Pancreas (tissue), 10 donors: ENCODE results near the gene BABAM2. TPM values are rescaled to one million over a fixed set of nuclear protein-coding genes. Genes with fewer than 3 reads are reported as not detected.
A peak's percentile ranks its signal among the peaks of the same experiment; 100 is the strongest.

Source experiments
- ATAC-seq, 4 donors: fragments of 200-7000 bp; cut with Tn5 transposase; one replicate each; pipeline versions ENCODE4 v1.8.0 to v1.9.1; 2020; ENCODE audit warnings: mild to moderate bottlenecking in 4 of 4, moderate library complexity in 4 of 4
- DNase-seq, 6 donors: peaks; one replicate each; pipeline ENCODE4 v3.0.0-alpha.2; 2020
- FAIRE-seq: peaks from 2 replicates; lab custom pipeline; 2012; peaks lifted over from hg19 to GRCh38; lab: Jason Lieb, UNC
- H3K27ac ChIP-seq, 4 donors: fragments of 200-600 bp; sonication (generic); 1 replicate in 3 of 4; 2 replicates in 1 of 4; pipeline versions ENCODE4 v1.5.0 to v1.8.0; 2020
- H3K27me3 ChIP-seq, 4 donors: fragments of 200-600 bp; one replicate each; pipeline ENCODE4 v1.8.0; 2021
- H3K36me3 ChIP-seq, 3 donors: fragments of 200-600 bp; sonication (generic) in 1 of 3; one replicate each; pipeline versions ENCODE4 v1.5.0 to v1.8.0; 2020 to 2021
- H3K4me1 ChIP-seq, 3 donors: fragments of 200-600 bp; one replicate each; pipeline ENCODE4 v1.8.0; 2021
- H3K4me3 ChIP-seq, 4 donors: fragments of 200-600 bp; sonication (generic) in 2 of 4; one replicate each; pipeline versions ENCODE4 v1.5.0 to v1.8.0; 2020 to 2021
- H3K9me3 ChIP-seq, 4 donors: fragments of 200-600 bp; one replicate each; pipeline ENCODE4 v1.8.0; 2021
- WGBS, 2 donors: extraction: QIAGEN DNeasy Blood & Tissue Kit; methylation state at CpG; one replicate each; pipeline ENCODE4 v1.1.7; 2013; 5-methylcytosine and 5-hydroxymethylcytosine counted together
- intact Hi-C, 3 donors: fragments of 100-400 bp; cut with DNase I; formaldehyde crosslinking; loops; one replicate each; pipeline versions ENCODE4 v1.11.1 to v1.14.2; 2022
- polyA plus RNA-seq, 2 donors: library from polyadenylated mRNA; stranded (reverse); fragments of 200-250 nt; gene quantifications; one replicate each; pipeline ENCODE4 v1.2.3, GENCODE V29; 2013
- total RNA-seq, 6 donors: library from RNA; stranded (reverse); fragmentation: NEBNext Ultra II Directional in 4 of 6; extraction: Animal tissue kit (Norgen Biotek cat#: 25700) in 4 of 6; gene quantifications; one replicate each; pipeline versions ENCODE4 v1.2.1 to v1.2.4, GENCODE V29; 2021 to 2023
- TF ChIP-seq, protein P1 (sequence below), 4 donors: fragments of 200-600 bp; sonication (generic) in 3 of 4; IDR thresholded peaks; one replicate each; pipeline versions ENCODE4 v1.5.0 to v1.8.0; 2021; ENCODE audit warnings: antibody characterized with exemption in 4 of 4
- donor health status: healthy with polysubstance abuse.
- donor health status: DM: no; HTN: no; CAD: no; lungs with moderate emphysema.
- donor health status: DM: no; HTN: no; CAD: no.
- donor health status: control.
- donor health status: control.
- donor health status: Bipolar disorder and iron deficiency.
- donor health status: DM: yes; HTN: yes; CAD: no.
- donor health status: DM: no; HTN: no; CAD: no.
- donor health status: DM: no; HTN: no; CAD: no.
- donor health status: DM: yes; HTN: yes; CAD: no.

BABAM2 gene
- total and polyA plus RNA-seq, 8 donors: 9.4 to 21.3 (median 15.6) TPM

DNA sequence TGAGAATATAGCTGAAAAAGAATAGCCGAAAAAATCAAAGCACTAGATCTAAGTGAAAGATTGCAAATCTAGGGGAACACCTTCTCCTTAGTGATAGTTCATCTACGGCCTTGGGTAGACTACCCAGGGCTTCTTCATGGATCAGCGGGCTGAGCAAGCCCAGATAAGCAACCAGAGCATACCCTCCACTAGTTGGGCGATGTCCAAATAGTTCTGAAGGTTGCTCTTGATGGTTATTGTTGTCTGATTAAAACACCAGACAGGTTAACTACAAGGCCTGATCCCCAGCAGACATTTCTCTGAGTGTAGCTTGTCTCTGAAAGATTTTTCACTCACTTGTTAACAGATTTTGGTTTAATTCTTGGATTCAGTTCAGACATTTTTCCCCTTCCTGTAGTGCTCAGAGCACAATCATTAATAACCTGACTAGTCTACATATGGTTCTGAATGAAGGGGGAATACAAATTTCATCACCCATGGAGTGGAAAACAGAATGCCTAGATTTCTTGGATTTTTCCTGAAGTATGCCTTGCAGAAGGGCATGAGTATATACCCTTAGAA is 99.6 kb downstream of the BABAM2 start:
- no peak for ATAC-seq
- TF ChIP-seq, protein P1, sequence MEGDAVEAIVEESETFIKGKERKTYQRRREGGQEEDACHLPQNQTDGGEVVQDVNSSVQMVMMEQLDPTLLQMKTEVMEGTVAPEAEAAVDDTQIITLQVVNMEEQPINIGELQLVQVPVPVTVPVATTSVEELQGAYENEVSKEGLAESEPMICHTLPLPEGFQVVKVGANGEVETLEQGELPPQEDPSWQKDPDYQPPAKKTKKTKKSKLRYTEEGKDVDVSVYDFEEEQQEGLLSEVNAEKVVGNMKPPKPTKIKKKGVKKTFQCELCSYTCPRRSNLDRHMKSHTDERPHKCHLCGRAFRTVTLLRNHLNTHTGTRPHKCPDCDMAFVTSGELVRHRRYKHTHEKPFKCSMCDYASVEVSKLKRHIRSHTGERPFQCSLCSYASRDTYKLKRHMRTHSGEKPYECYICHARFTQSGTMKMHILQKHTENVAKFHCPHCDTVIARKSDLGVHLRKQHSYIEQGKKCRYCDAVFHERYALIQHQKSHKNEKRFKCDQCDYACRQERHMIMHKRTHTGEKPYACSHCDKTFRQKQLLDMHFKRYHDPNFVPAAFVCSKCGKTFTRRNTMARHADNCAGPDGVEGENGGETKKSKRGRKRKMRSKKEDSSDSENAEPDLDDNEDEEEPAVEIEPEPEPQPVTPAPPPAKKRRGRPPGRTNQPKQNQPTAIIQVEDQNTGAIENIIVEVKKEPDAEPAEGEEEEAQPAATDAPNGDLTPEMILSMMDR (IDR thresholded peaks at IDR 0.05): no peak
- no peak for FAIRE-seq
- Histone ChIP-seq H3K4me1 (peaks cover 0 to 3% (median 0%) of the 10 kb centered on the region in 3 donors), H3K27ac (no peak overlapping the region), H3K36me3 (no peaks in the 10 kb centered on the region), H3K27me3 (no peaks in the 10 kb centered on the region), H3K4me3 (no peak overlapping the region), H3K9me3 (no peaks in the 10 kb centered on the region)
- WGBS, 2 donors: 88 to 89% methylated on average over 4 of the region's 4 CpGs
- intact Hi-C loops: no loop called here
- DNase-seq: no peak

DNA sequence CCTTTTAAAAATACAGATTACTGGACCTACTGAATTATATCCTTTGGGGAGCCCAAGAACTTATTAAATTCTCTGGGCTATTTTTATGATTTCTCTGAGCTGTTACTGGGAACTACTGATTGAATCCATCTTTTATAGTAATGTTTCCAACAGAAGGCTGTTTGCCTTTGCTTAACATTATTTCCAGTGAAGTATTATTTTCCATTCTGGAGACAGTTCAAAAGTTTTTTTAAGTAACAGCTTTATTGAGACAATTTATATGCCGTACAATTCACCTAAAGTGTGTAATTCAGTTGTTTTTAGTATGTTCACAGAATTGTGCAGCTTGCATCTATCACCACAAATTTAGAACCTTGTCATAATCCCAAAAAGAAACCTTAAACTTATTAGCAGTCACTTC is 100.6 kb downstream of the BABAM2 start:
- FAIRE-seq (no peak), DNase-seq (no peak), ATAC-seq (no peak)
- intact Hi-C loops: no loop called here
- Histone ChIP-seq H3K4me3 (no peak overlapping the region), H3K27ac (no peak overlapping the region), H3K36me3 (no peaks in the 10 kb centered on the region), H3K9me3 (no peaks in the 10 kb centered on the region), H3K27me3 (no peaks in the 10 kb centered on the region), H3K4me1 (peaks cover 0 to 3% (median 0%) of the 10 kb centered on the region in 3 donors)
- 90 to 93% methylated on average over 1 of the region's 1 CpG for WGBS, 2 donors
- TF ChIP-seq, protein P1 (IDR thresholded peaks at IDR 0.05): no peak

DNA sequence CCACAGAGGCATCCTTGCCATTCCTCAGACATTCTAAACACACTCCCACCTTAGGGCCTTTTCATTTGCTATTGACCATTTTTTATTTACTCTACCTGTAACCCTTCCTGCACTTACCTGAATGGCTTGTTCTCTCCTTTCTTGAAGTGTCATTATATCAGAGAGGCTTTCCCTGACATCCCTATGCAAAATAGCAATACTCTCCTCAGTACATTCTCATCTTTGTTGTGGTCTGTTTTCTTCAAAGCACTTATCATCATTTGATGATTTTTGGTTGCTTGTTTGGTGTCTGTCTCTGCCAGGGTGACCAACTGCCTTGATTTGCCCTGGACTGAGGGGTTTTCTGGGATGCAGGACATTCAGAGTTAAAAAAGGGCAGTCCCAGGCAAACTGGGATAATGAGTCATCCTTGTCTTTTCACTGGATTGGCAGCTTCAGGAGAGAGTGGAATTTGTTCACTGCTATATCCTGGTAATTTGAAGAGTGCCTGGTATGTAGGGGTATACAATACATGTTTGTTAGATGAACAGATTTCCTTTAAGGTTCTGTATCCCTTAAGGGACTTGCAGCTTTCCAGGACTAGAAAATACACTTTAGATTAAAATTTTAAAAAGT is 102.4 kb downstream of the BABAM2 start:
- TF ChIP-seq, protein P1 (IDR thresholded peaks at IDR 0.05): no peak
- Histone ChIP-seq H3K4me1 (peaks cover 0 to 3% (median 0%) of the 10 kb centered on the region in 3 donors), H3K27ac (no peak overlapping the region), H3K4me3 (no peak overlapping the region), H3K36me3 (no peaks in the 10 kb centered on the region), H3K9me3 (no peaks in the 10 kb centered on the region), H3K27me3 (no peaks in the 10 kb centered on the region)
- intact Hi-C loops: no loop called here
- ATAC-seq (peak in 2 of 4 donors; percentile 42 to 56), FAIRE-seq (no peak), DNase-seq (no peak)

DNA sequence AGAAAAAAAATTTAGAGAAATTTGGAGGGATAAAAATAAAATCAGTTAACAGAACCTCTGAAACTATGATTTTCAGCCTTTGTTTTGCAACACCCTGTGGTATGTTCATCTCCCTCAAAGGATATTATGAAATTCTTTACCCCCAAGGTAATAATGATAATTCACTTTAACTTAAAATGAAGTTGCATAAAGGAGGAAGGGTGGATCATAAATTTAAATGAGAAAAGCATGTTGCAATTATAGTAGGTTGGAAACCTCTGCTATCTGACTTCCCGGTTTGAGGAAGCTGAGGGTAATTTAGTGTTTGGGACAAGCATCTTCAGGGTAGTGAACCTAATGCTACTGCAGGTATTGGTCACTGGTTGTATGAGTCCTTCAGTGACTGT is 102.9 kb downstream of the BABAM2 start:
- intact Hi-C loops: no loop called here
- DNase-seq: no peak
- TF ChIP-seq, protein P1 (IDR thresholded peaks at IDR 0.05): no peak
- ATAC-seq: no peak
- no peak for FAIRE-seq
- Histone ChIP-seq H3K4me1 (peaks cover 0 to 3% (median 0%) of the 10 kb centered on the region in 3 donors), H3K27me3 (no peaks in the 10 kb centered on the region), H3K9me3 (no peaks in the 10 kb centered on the region), H3K4me3 (no peak overlapping the region), H3K36me3 (no peaks in the 10 kb centered on the region), H3K27ac (no peak overlapping the region)
- WGBS, 2 donors: 81 to 93% methylated on average over 1 of the region's 1 CpG
